HG03571 (cell line): ENCODE measurements around the gene CERS4.

ENCODE experiments used
- ATAC-seq: cut with Tn5 transposase; IDR thresholded peaks from one replicate; pipeline ENCODE4 v1.9.1; 2021; ENCODE audit not compliant: unreplicated experiment

The CERS4 gene

DNA sequence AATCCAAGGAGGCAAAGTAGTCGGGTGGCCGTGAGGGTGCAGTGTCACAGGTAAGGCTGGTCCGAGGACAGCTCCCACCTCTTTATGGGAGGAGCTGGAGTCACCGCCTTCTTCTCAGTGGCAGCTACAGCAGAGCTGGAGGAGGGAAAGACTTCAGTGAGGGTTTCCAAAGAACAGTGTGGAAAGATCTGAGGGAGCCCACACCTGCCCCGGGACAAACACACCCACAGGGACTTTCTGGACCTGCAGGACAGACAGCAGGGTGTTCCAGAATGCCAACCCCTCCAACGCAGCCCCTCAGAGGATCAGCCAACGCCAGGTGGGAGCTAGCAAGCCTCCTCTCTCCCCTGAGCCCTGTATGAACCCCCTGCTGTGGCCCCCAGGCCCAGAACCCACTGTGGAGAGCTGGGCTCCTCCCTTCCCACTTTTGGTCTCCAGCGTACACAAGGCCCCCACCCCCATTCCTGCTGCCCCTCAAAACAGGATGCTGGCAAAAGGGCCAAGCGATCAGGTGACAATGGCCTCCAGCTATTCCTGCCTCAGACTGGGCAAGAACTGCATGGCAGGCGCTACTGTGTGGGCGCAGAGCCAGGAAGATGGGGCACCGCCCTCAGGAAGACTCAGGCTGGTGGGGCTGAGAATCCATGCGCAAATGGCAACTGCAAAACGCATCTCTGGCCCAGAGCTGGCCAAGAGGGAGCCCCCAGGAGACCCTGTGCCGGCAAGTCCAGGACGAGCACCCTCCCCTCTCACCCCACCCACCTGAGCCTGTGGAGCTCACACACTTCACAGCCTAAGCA is 102.5 kb downstream of the CERS4 start:
- no peak for ATAC-seq
